Smooth muscle cell (in vitro differentiated cells): ENCODE data around the gene SCAMP1. TPM values are rescaled to one million over a fixed set of nuclear protein-coding genes. Genes with fewer than 3 reads are reported as not detected.

Experiments
- DNase-seq: peaks from one replicate; lab custom pipeline; 2025; ENCODE audit not compliant: unreplicated experiment; lab: John Stamatoyannopoulos, UW
- H2AFZ ChIP-seq: fragments of 200-600 bp; sonication (generic); 2 replicates; pipeline ENCODE4 v1.6.0; 2016; ENCODE audit warnings: antibody characterized with exemption, low read depth, mild to moderate bottlenecking
- H3F3A ChIP-seq: fragments of 200-600 bp; sonication (generic); 2 replicates; pipeline ENCODE4 v1.6.0; 2017; ENCODE audit warnings: antibody characterized with exemption, low read depth
- H3K27ac ChIP-seq: fragments of 200-600 bp; sonication (generic); 2 replicates; pipeline ENCODE4 v1.5.1; 2016; ENCODE audit warnings: low read depth, mild to moderate bottlenecking
- H3K27me3 ChIP-seq: fragments of 200-600 bp; sonication (generic); 2 replicates; pipeline ENCODE4 v1.6.1; 2016; ENCODE audit warnings: low read depth, mild to moderate bottlenecking
- H3K36me3 ChIP-seq: fragments of 200-600 bp; sonication (generic); 2 replicates; pipeline ENCODE4 v1.5.1; 2016; ENCODE audit warnings: low read depth
- H3K4me1 ChIP-seq: fragments of 200-600 bp; sonication (generic); 2 replicates; pipeline ENCODE4 v1.5.1; 2016; ENCODE audit warnings: low read depth
- H3K4me2 ChIP-seq: fragments of 200-600 bp; sonication (generic); 2 replicates; pipeline ENCODE4 v1.6.0; 2016; ENCODE audit warnings: mild to moderate bottlenecking
- H3K4me3 ChIP-seq: fragments of 200-600 bp; sonication (generic); 2 replicates; pipeline ENCODE4 v1.5.1; 2016; ENCODE audit warnings: mild to moderate bottlenecking
- H3K79me2 ChIP-seq: fragments of 200-600 bp; sonication (generic); 2 replicates; pipeline ENCODE4 v1.6.0; 2016; ENCODE audit warnings: low read depth, mild to moderate bottlenecking
- H3K9ac ChIP-seq: fragments of 200-600 bp; sonication (generic); 2 replicates; pipeline ENCODE4 v1.6.0; 2016; ENCODE audit warnings: low read depth
- H3K9me3 ChIP-seq: fragments of 200-600 bp; sonication (generic); replicated peaks from 2 replicates; pipeline ENCODE4 v1.5.1; 2016; ENCODE audit warnings: low read depth
- H4K20me1 ChIP-seq: fragments of 200-600 bp; sonication (generic); 2 replicates; pipeline ENCODE4 v1.6.0; 2016; ENCODE audit warnings: low read depth
- CTCF ChIP-seq: fragments of 200-600 bp; sonication (generic); IDR thresholded peaks from 2 replicates; pipeline ENCODE4 v1.5.1; 2017; ENCODE audit warnings: borderline replicate concordance, mild to moderate bottlenecking, antibody characterized with exemption; ENCODE audit not compliant: insufficient read depth, poor library complexity, severe bottlenecking
- WGBS: methylation state at CpG from one replicate; pipeline ENCODE4 v1.1.7; 2016; ENCODE audit warnings: low lambda C conversion rate; 5-methylcytosine and 5-hydroxymethylcytosine counted together
- polyA plus RNA-seq: library from polyadenylated mRNA; unstranded; fragments of >200 nt; fragmentation: Nextera tagmentation; extraction: Ambion mirVana; gene quantifications from 2 replicates; pipeline ENCODE4 v1.2.1, GENCODE V29; 2016
- total RNA-seq: library from RNA; depleted of rRNA; stranded (reverse); fragments of >200 nt; gene quantifications from 2 replicates; pipeline ENCODE4 v1.2.3, GENCODE V29; 2014

Gene SCAMP1
- total and polyA plus RNA-seq, 2 experiments from 2014 or later, result 21.0 to 45.6 TPM

GRCh38 chr5:78503958-78504653 lies 143.7 kb downstream of the SCAMP1 start:
- no peak for DNase-seq
- H3K4me2 ChIP-seq, result peak overlapping the region; percentile 52

GRCh38 chr5:78504704-78505677 lies 144.6 kb downstream of the SCAMP1 start:
- peak overlapping the region; percentile 53 for H3K4me2 ChIP-seq
- H3K79me2 ChIP-seq, result peaks cover 26% of the 10 kb centered on the region
- no peak for TF ChIP-seq CTCF
- H3K9me3 ChIP-seq, result no peaks in the 10 kb centered on the region
- H3K27ac ChIP-seq, result peak overlapping the region; percentile 94
- no peak overlapping the region for H2AFZ ChIP-seq
- WGBS, result 19% methylated on average over 10 of the region's 10 CpGs
- H3K36me3 ChIP-seq, result no peaks in the 10 kb centered on the region
- peaks cover 31% of the 10 kb centered on the region for H3F3A ChIP-seq
- peaks cover 13% of the 10 kb centered on the region for H4K20me1 ChIP-seq
- peak; percentile 18 for DNase-seq
- H3K9ac ChIP-seq, result peak overlapping the region; percentile 67
- H3K4me1 ChIP-seq, result peaks cover 26% of the 10 kb centered on the region
- H3K27me3 ChIP-seq, result no peaks in the 10 kb centered on the region
- H3K4me3 ChIP-seq, result no peak overlapping the region

More at GRCh38 chr5:78503958-78504653, 143.7 kb downstream of the SCAMP1 start:
- Histone ChIP-seq H3K36me3 (no peaks in the 10 kb centered on the region), H3K79me2 (peaks cover 35% of the 10 kb centered on the region), H3K9ac (peak overlapping the region; percentile 67), H4K20me1 (peaks cover 4% of the 10 kb centered on the region), H3F3A (peaks cover 38% of the 10 kb centered on the region), H3K27me3 (no peaks in the 10 kb centered on the region), H3K27ac (peak overlapping the region; percentile 94), H2AFZ (no peak overlapping the region), H3K4me1 (peaks cover 21% of the 10 kb centered on the region), H3K9me3 (no peaks in the 10 kb centered on the region), H3K4me3 (no peak overlapping the region)
- no peak for TF ChIP-seq CTCF
- WGBS, result 87% methylated on average over 4 of the region's 4 CpGs

- no peaks in the 10 kb centered on the region for H3K27me3 ChIP-seq
- H3K79me2 ChIP-seq, result peaks cover 20% of the 10 kb centered on the region
- H3K9me3 ChIP-seq, result no peaks in the 10 kb centered on the region
- H2AFZ ChIP-seq, result no peak overlapping the region
- peak overlapping the region; percentile 67 for H3K9ac ChIP-seq
- H4K20me1 ChIP-seq, result peaks cover 13% of the 10 kb centered on the region
- H3F3A ChIP-seq, result peaks cover 30% of the 10 kb centered on the region
- WGBS, result 64% methylated on average over 2 of the region's 2 CpGs
- H3K27ac ChIP-seq, result peak overlapping the region; percentile 94
- H3K36me3 ChIP-seq, result no peaks in the 10 kb centered on the region
- H3K4me1 ChIP-seq, result peaks cover 29% of the 10 kb centered on the region
- H3K4me2 ChIP-seq, result peak overlapping the region; percentile 53
- no peak for DNase-seq
- TF ChIP-seq CTCF, result no peak
- H3K4me3 ChIP-seq, result no peak overlapping the region
Observed at GRCh38 chr5:78505860-78506259, 145.4 kb downstream of the SCAMP1 start.
